Ishikawa (cell line): ENCODE results near the gene VPS54.

Experiments
- CEBPB ChIP-seq: IDR thresholded peaks from 2 replicates; pipeline ENCODE4 v1.6.1; 2012
- CREB1 ChIP-seq: IDR thresholded peaks from 2 replicates; pipeline ENCODE4 v1.6.1; 2012; ENCODE audit warnings: low read depth
- EGR1 ChIP-seq: IDR thresholded peaks from 2 replicates; pipeline ENCODE4 v1.6.1; 2012
- EP300 ChIP-seq: IDR thresholded peaks from 2 replicates; pipeline ENCODE4 v1.6.1; 2012; ENCODE audit warnings: borderline replicate concordance
- FOXM1 ChIP-seq: IDR thresholded peaks from 2 replicates; pipeline ENCODE4 v1.6.1; 2012; ENCODE audit warnings: low read depth, borderline replicate concordance
- NFIC ChIP-seq: IDR thresholded peaks from 2 replicates; pipeline ENCODE4 v1.6.1; 2012
- RAD21 ChIP-seq: IDR thresholded peaks from 2 replicates; pipeline ENCODE4 v1.6.1; 2012; ENCODE audit warnings: low read depth
- TAF1 ChIP-seq: IDR thresholded peaks from 2 replicates; pipeline ENCODE4 v1.6.1; 2012; ENCODE audit warnings: low read depth, mild to moderate bottlenecking
- TCF12 ChIP-seq: IDR thresholded peaks from 2 replicates; pipeline ENCODE4 v1.6.1; 2012; ENCODE audit warnings: low read depth
- TEAD4 ChIP-seq: IDR thresholded peaks from 2 replicates; pipeline ENCODE4 v1.6.1; 2012
- YY1 ChIP-seq: IDR thresholded peaks from 2 replicates; pipeline ENCODE4 v1.6.1; 2012; ENCODE audit warnings: low read depth
- ZBTB7A ChIP-seq: IDR thresholded peaks from 2 replicates; pipeline ENCODE4 v1.6.1; 2012; ENCODE audit warnings: low read depth
- TF ChIP-seq, protein P1 (sequence below): IDR thresholded peaks from 2 replicates; pipeline ENCODE4 v1.6.1; 2012
- TF ChIP-seq, protein P2 (sequence below): IDR thresholded peaks from 2 replicates; pipeline ENCODE4 v1.6.1; 2012
- TF ChIP-seq, protein P3 (sequence below): IDR thresholded peaks from 2 replicates; pipeline ENCODE4 v1.6.1; 2012; ENCODE audit warnings: low read depth, mild to moderate bottlenecking

Gene VPS54

DNA sequence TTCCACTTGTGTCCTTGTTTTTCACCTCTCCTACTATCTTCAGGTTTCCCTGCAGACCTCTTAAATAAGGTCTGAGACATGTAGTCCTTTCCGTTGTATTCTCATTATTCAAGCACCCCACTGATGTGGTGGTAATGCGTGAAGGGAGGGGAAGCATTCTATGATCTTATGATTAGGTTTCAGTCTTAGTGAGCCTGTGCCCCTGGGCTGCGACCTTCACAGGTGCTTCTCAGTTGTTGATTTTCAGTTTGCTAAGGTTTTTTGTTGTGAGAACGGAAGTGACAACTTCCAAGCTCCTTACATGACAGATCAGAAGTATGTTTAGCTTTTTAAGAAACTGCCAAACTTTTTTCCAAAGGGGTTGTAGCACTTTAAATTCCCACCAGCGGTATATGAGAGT is 41.3 kb downstream of the VPS54 start:
- TF ChIP-seq EGR1 = no peak
- TF ChIP-seq, protein P1, sequence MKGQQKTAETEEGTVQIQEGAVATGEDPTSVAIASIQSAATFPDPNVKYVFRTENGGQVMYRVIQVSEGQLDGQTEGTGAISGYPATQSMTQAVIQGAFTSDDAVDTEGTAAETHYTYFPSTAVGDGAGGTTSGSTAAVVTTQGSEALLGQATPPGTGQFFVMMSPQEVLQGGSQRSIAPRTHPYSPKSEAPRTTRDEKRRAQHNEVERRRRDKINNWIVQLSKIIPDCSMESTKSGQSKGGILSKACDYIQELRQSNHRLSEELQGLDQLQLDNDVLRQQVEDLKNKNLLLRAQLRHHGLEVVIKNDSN = no peak
- TF ChIP-seq, protein P2, sequence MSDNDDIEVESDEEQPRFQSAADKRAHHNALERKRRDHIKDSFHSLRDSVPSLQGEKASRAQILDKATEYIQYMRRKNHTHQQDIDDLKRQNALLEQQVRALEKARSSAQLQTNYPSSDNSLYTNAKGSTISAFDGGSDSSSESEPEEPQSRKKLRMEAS = no peak
- no peak for TF ChIP-seq EP300
- TF ChIP-seq NFIC = no peak
- no peak for TF ChIP-seq TCF12
- no peak for TF ChIP-seq TEAD4
- TF ChIP-seq RAD21 = no peak
- no peak for TF ChIP-seq CEBPB

DNA sequence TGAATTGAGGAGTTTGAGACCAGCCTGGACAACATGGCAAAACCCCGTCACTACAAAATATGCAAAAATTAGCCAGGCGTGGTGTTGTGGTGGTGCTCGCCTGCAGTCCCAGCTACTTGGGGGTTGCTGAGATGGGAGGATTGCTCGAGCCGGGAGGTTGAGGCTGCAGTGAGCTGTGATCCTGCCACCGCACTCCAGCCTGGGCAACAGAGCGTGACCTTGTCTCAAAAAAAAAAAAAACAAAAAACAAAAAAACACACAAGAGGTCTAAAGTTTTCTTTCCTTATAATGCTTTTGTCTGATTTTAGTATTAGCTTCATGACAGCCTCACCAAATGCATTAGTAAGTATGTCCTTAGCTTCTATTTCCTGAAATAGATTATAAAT is 43.1 kb downstream of the VPS54 start:
- TF ChIP-seq EGR1 = no peak
- no peak for TF ChIP-seq FOXM1
- no peak for TF ChIP-seq CREB1
- TF ChIP-seq, protein P2 = no peak
- TF ChIP-seq TAF1 = no peak
- no peak for TF ChIP-seq TCF12
- no peak for TF ChIP-seq YY1
- TF ChIP-seq NFIC = no peak
- TF ChIP-seq TEAD4 = no peak
- TF ChIP-seq EP300 = no peak
- no peak for TF ChIP-seq CEBPB
- no peak for TF ChIP-seq ZBTB7A
- TF ChIP-seq, protein P3, sequence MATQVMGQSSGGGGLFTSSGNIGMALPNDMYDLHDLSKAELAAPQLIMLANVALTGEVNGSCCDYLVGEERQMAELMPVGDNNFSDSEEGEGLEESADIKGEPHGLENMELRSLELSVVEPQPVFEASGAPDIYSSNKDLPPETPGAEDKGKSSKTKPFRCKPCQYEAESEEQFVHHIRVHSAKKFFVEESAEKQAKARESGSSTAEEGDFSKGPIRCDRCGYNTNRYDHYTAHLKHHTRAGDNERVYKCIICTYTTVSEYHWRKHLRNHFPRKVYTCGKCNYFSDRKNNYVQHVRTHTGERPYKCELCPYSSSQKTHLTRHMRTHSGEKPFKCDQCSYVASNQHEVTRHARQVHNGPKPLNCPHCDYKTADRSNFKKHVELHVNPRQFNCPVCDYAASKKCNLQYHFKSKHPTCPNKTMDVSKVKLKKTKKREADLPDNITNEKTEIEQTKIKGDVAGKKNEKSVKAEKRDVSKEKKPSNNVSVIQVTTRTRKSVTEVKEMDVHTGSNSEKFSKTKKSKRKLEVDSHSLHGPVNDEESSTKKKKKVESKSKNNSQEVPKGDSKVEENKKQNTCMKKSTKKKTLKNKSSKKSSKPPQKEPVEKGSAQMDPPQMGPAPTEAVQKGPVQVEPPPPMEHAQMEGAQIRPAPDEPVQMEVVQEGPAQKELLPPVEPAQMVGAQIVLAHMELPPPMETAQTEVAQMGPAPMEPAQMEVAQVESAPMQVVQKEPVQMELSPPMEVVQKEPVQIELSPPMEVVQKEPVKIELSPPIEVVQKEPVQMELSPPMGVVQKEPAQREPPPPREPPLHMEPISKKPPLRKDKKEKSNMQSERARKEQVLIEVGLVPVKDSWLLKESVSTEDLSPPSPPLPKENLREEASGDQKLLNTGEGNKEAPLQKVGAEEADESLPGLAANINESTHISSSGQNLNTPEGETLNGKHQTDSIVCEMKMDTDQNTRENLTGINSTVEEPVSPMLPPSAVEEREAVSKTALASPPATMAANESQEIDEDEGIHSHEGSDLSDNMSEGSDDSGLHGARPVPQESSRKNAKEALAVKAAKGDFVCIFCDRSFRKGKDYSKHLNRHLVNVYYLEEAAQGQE = no peak
- no peak for TF ChIP-seq RAD21
- TF ChIP-seq, protein P1 = no peak

DNA sequence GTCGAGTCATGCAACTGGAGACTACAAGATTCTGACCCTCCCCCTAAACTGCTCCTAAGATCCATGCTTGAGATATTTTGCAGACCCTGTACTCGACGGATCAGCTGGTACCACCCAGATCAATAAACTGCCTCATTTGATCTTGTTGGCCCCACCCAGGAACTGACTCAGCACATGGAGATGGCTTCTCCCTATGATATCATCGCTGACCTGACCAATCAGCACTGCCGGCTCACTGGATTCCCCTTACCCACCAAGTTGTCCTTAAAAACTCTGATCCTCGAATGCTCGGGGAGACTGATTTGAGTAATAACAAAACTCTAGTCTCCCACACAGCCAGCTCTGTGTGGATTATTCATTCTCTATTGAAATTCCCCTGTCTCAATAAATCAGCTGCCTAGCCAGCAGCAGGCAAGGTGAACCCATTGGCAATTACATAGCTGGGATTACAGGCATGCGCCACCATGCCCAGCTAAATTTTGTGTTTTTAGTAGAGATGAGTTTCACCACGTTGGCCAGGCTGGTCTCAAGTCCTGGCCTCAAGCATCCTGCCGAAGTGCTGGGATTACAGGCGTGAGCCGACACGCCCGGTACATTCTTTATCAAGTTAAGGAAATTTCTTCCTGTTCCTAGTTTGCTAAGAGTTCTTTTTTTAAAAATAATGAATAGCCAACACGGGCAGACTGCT is 43.6 kb downstream of the VPS54 start:
- TF ChIP-seq EP300 (no peak), EGR1 (no peak), CEBPB (no peak), CREB1 (no peak), TCF12 (no peak), TEAD4 (no peak), FOXM1 (no peak), RAD21 (no peak), NFIC (no peak), TAF1 (no peak)
- TF ChIP-seq, protein P3 = no peak
- TF ChIP-seq, protein P1 = no peak
- TF ChIP-seq, protein P2 = no peak

DNA sequence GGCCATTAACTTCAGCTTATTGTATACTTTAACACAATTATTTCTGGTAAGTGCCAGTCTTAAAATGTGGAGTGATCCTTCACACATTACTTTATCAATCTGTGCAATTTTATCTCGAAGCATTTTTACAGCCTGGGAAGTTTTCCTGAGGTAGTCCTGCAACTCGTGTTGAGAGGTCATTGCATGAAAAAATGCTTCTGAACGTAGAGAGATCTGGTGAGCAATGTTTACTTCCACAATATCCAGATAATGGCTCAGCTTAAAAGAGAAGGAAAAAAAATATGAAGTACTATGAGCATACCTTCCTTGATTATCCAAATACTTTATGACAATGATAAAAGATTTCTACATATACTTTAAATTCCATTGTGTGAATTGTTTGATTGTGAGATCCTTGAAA is 57.0 kb downstream of the VPS54 start:
- TF ChIP-seq TEAD4 = no peak
- TF ChIP-seq EGR1 = no peak
- TF ChIP-seq NFIC = no peak
- no peak for TF ChIP-seq TCF12

DNA sequence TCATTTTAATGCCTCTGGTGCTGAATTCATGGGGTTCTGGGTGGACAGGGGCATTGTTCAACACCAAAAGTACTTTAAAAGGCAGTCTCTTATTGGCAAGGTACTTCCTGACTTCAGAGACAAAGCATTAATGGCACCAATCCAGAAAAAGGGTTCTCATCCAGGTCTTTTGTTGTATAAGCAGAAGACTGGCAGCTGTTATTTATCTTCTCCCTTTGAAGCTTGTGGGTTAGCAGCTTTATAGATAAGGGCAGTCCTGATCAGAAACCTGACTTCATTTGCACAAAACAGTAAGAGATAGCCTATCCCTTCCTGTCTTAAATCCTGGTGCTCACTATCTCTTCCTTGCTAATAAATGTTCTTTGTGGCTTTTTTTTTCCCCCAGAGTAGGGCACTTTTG is 68.8 kb downstream of the VPS54 start:
- TF ChIP-seq RAD21 = no peak
- TF ChIP-seq, protein P2 = no peak
- TF ChIP-seq CREB1 = no peak
- no peak for TF ChIP-seq TEAD4
- TF ChIP-seq, protein P3 = no peak
- no peak for TF ChIP-seq EP300
